HG02840 (cell line): ENCODE measurements around the gene ARHGEF10L.

Experiments used
- ATAC-seq: cut with Tn5 transposase; IDR thresholded peaks from one replicate; pipeline ENCODE4 v1.9.1; 2021; ENCODE audit warnings: mild to moderate bottlenecking, moderate library complexity, moderate number of reproducible peaks; ENCODE audit not compliant: unreplicated experiment, low FRiP score

ARHGEF10L gene

GRCh38 chr1:17669866-17670451, 130.5 kb downstream of the ARHGEF10L start:
- no peak for ATAC-seq

GRCh38 chr1:17670587-17671313, 131.3 kb downstream of the ARHGEF10L start:
- no peak for ATAC-seq

GRCh38 chr1:17671314-17671705, 131.8 kb downstream of the ARHGEF10L start:
- no peak for ATAC-seq

GRCh38 chr1:17671741-17672140, 132.2 kb downstream of the ARHGEF10L start:
- ATAC-seq: no peak

- ATAC-seq: no peak
These were observed 132.7 kb downstream of the ARHGEF10L start for GRCh38 chr1:17672226-17672625.

GRCh38 chr1:17673329-17674072, 134.0 kb downstream of the ARHGEF10L start:
- no peak for ATAC-seq

GRCh38 chr1:17674726-17675500, 135.4 kb downstream of the ARHGEF10L start:
- ATAC-seq: no peak

GRCh38 chr1:17675744-17676143, 136.2 kb downstream of the ARHGEF10L start:
- ATAC-seq: no peak

- no peak for ATAC-seq
These were observed 137.0 kb downstream of the ARHGEF10L start for GRCh38 chr1:17676387-17677060.

- ATAC-seq: no peak
These were observed 138.5 kb downstream of the ARHGEF10L start for GRCh38 chr1:17678011-17678410.

- no peak for ATAC-seq
These were observed 140.4 kb downstream of the ARHGEF10L start for GRCh38 chr1:17679856-17680255.

- no peak for ATAC-seq
These were observed 140.8 kb downstream of the ARHGEF10L start for GRCh38 chr1:17680308-17680707.

GRCh38 chr1:17682400-17682799, 142.9 kb downstream of the ARHGEF10L start:
- ATAC-seq: no peak

- no peak for ATAC-seq
These were observed 144.1 kb downstream of the ARHGEF10L start for GRCh38 chr1:17683598-17683997.

- no peak for ATAC-seq
These were observed 145.3 kb downstream of the ARHGEF10L start for GRCh38 chr1:17684810-17685209.

GRCh38 chr1:17686258-17686657, 146.8 kb downstream of the ARHGEF10L start:
- ATAC-seq: no peak

- ATAC-seq: no peak
These were observed 147.6 kb downstream of the ARHGEF10L start for GRCh38 chr1:17687145-17687544.

- no peak for ATAC-seq
These were observed 148.8 kb downstream of the ARHGEF10L start for GRCh38 chr1:17688217-17688810.

GRCh38 chr1:17689011-17689410, 149.5 kb downstream of the ARHGEF10L start:
- no peak for ATAC-seq
